ENCODE measurements around the gene AMOT. TPM values are rescaled to one million over a fixed set of nuclear protein-coding genes. Genes with fewer than 3 reads are reported as not detected.
"Not testable (repeated sequence)": the region's sequence is repeated elsewhere in the genome, so short reads cannot be mapped to it uniquely, and the experiment has no call there.

AMOT gene
- total RNA-seq, 1 experiment from 2014 or later, result 4.0 TPM

- POLR2A ChIA-PET, result no interaction called here
- H3K9me3 ChIP-seq (ENCODE audit: control insufficient read depth, insufficient read depth, low read depth, low read length), result no peaks in the 10 kb centered on the region
- H3K4me3 ChIP-seq (ENCODE audit: low read depth in 2 of 2, low read length in 2 of 2), result no peak overlapping the region
- no peaks in the 10 kb centered on the region for H3K4me1 ChIP-seq (ENCODE audit: control insufficient read depth, insufficient read depth, low read length)
- ATAC-seq, result no peak
- no peaks in the 10 kb centered on the region for H3K36me3 ChIP-seq (ENCODE audit: control insufficient read depth, insufficient read depth, low read length)
- BruUV-seq (replicated peaks), result no TSS peak
- TF ChIP-seq SIN3A (IDR thresholded peaks at IDR 0.05; ENCODE audit: borderline replicate concordance, insufficient read depth, low read depth, low read length), result no peak
- TF ChIP-seq, protein P1, sequence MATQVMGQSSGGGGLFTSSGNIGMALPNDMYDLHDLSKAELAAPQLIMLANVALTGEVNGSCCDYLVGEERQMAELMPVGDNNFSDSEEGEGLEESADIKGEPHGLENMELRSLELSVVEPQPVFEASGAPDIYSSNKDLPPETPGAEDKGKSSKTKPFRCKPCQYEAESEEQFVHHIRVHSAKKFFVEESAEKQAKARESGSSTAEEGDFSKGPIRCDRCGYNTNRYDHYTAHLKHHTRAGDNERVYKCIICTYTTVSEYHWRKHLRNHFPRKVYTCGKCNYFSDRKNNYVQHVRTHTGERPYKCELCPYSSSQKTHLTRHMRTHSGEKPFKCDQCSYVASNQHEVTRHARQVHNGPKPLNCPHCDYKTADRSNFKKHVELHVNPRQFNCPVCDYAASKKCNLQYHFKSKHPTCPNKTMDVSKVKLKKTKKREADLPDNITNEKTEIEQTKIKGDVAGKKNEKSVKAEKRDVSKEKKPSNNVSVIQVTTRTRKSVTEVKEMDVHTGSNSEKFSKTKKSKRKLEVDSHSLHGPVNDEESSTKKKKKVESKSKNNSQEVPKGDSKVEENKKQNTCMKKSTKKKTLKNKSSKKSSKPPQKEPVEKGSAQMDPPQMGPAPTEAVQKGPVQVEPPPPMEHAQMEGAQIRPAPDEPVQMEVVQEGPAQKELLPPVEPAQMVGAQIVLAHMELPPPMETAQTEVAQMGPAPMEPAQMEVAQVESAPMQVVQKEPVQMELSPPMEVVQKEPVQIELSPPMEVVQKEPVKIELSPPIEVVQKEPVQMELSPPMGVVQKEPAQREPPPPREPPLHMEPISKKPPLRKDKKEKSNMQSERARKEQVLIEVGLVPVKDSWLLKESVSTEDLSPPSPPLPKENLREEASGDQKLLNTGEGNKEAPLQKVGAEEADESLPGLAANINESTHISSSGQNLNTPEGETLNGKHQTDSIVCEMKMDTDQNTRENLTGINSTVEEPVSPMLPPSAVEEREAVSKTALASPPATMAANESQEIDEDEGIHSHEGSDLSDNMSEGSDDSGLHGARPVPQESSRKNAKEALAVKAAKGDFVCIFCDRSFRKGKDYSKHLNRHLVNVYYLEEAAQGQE (IDR thresholded peaks at IDR 0.05; ENCODE audit: insufficient read depth in 1 of 2, low read depth in 2 of 2, low read length in 1 of 2), result no peak
- no peak for TF ChIP-seq POLR2AphosphoS5 (IDR thresholded peaks at IDR 0.05; ENCODE audit: low read depth, low read length)
- TF ChIP-seq TCF7L2 (IDR thresholded peaks at IDR 0.05; ENCODE audit: low read depth, low read length), result no peak
- TF ChIP-seq CTCF (IDR thresholded peaks at IDR 0.05), result no peak
- intact Hi-C loops (cut with micrococcal nuclease; ENCODE audit: unreplicated experiment) (no loop called here), in situ Hi-C loops (cut with HindIII; ENCODE audit: low pct_unique_long_range_greater_than_20kb, low sequenced_read_pairs) (no loop called here)
- DNase-seq (ENCODE audit: low read depth, low spot score), result no peak
- no peak overlapping the region for H3K27ac ChIP-seq (ENCODE audit: low read length)
- CTCF ChIA-PET, result no interaction called here
- no peaks in the 10 kb centered on the region for H3K27me3 ChIP-seq (ENCODE audit: control insufficient read depth, insufficient read depth, low read length)
Measured at GRCh38 chrX:112863850-112864249, 23.2 kb upstream of the AMOT start.

DNA sequence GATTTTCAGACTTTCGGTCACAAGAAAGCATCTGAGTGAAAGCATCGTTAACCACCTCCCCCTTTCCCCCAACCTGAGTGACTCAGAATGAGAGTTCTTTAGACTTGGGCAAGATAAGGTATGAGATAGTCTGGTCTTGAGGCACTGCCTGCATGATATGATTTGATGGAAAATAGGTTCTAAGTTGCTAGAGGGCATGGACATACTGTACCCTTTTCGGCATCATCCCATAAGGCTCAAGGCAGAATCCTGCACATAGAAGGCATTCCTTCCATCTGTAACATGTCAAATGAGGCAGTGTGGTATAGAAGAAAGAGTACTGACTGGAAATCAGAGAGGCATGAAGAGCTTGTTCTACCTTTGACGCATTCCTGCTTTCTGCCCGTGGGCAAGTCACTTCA, 16.8 kb upstream of the AMOT start:
- ATAC-seq, result no peak
- no peaks in the 10 kb centered on the region for H3K4me1 ChIP-seq (ENCODE audit: control insufficient read depth, insufficient read depth, low read length)
- intact Hi-C loops (cut with micrococcal nuclease; ENCODE audit: unreplicated experiment) (no loop called here), in situ Hi-C loops (cut with HindIII; ENCODE audit: low pct_unique_long_range_greater_than_20kb, low sequenced_read_pairs) (no loop called here)
- no peak for DNase-seq (ENCODE audit: low read depth, low spot score)
- no peaks in the 10 kb centered on the region for H3K9me3 ChIP-seq (ENCODE audit: control insufficient read depth, insufficient read depth, low read depth, low read length)
- H3K36me3 ChIP-seq (ENCODE audit: control insufficient read depth, insufficient read depth, low read length), result no peaks in the 10 kb centered on the region
- POLR2A ChIA-PET, result no interaction called here
- CTCF ChIA-PET, result interaction anchor here (0.7 kb wide), 1 partner anchor 18 kb away, joined by 3 read pairs; no protein-coding TSS in a partner anchor
- H3K4me3 ChIP-seq (ENCODE audit: low read depth in 2 of 2, low read length in 2 of 2), result no peak overlapping the region
- TF ChIP-seq SIN3A (IDR thresholded peaks at IDR 0.05; ENCODE audit: borderline replicate concordance, insufficient read depth, low read depth, low read length), result no peak
- TF ChIP-seq, protein P1 (IDR thresholded peaks at IDR 0.05; ENCODE audit: insufficient read depth in 1 of 2, low read depth in 2 of 2, low read length in 1 of 2), result no peak
- TF ChIP-seq POLR2AphosphoS5 (IDR thresholded peaks at IDR 0.05; ENCODE audit: low read depth, low read length), result no peak
- TF ChIP-seq TCF7L2 (IDR thresholded peaks at IDR 0.05; ENCODE audit: low read depth, low read length), result no peak
- no peak for TF ChIP-seq CTCF (IDR thresholded peaks at IDR 0.05)
- no TSS peak for BruUV-seq (replicated peaks)
- no peaks in the 10 kb centered on the region for H3K27me3 ChIP-seq (ENCODE audit: control insufficient read depth, insufficient read depth, low read length)
- H3K27ac ChIP-seq (ENCODE audit: low read length), result no peak overlapping the region

- H3K4me3 ChIP-seq (ENCODE audit: low read depth in 2 of 2, low read length in 2 of 2); CTCF ChIA-PET; H3K36me3 ChIP-seq (ENCODE audit: control insufficient read depth, insufficient read depth, low read length); BruUV-seq (replicated peaks); ATAC-seq; intact Hi-C loops (cut with micrococcal nuclease; ENCODE audit: unreplicated experiment); H3K4me1 ChIP-seq (ENCODE audit: control insufficient read depth, insufficient read depth, low read length); DNase-seq (ENCODE audit: low read depth, low spot score); H3K27me3 ChIP-seq (ENCODE audit: control insufficient read depth, insufficient read depth, low read length); H3K27ac ChIP-seq (ENCODE audit: low read length); in situ Hi-C loops (cut with HindIII; ENCODE audit: low pct_unique_long_range_greater_than_20kb, low sequenced_read_pairs); POLR2A ChIA-PET; H3K9me3 ChIP-seq (ENCODE audit: control insufficient read depth, insufficient read depth, low read depth, low read length): not testable (repeated sequence)
Measured at GRCh38 chrX:112854901-112855300, 14.3 kb upstream of the AMOT start.

Data from Panc1 (cell line).